Central memory CD8-positive, alpha-beta T cell (primary cell): ENCODE results near the gene BTBD9.

Experiments
- ATAC-seq: fragments of 150-1000 bp; cut with Tn5 transposase; replicated peaks from 2 replicates; pipeline ENCODE4 v1.10.0; 2022; ENCODE audit warnings: mild to moderate bottlenecking, moderate FRiP score, moderate number of reproducible peaks; ENCODE audit not compliant: poor library complexity, severe bottlenecking; ENCODE audit errors: extremely low read depth
- DNase-seq, 2 donors: peaks; one replicate each; pipeline ENCODE4 v3.0.0; 2021; ENCODE audit warnings: low spot score in 2 of 2
- H3K27ac Mint-ChIP-seq: one replicate; pipeline ENCODE4 v1.8.0; 2022; ENCODE audit warnings: low read depth, mild to moderate bottlenecking, moderate library complexity, mixed read lengths
- H3K27me3 Mint-ChIP-seq: one replicate; pipeline ENCODE4 v1.8.0; 2022; ENCODE audit warnings: mixed read lengths
- H3K36me3 Mint-ChIP-seq: one replicate; pipeline ENCODE4 v1.8.0; 2022; ENCODE audit warnings: mild to moderate bottlenecking, moderate library complexity, mixed read lengths; ENCODE audit not compliant: insufficient read depth
- H3K4me1 Mint-ChIP-seq: one replicate; pipeline ENCODE4 v1.8.0; 2022; ENCODE audit warnings: mixed read lengths
- H3K4me3 Mint-ChIP-seq: one replicate; pipeline ENCODE4 v1.8.0; 2022; ENCODE audit warnings: mild to moderate bottlenecking, moderate library complexity, mixed read lengths
- H3K9me3 Mint-ChIP-seq: one replicate; pipeline ENCODE4 v1.8.0; 2022; ENCODE audit warnings: mixed read lengths

BTBD9 gene

GRCh38 chr6:38245295-38245694 is 394.4 kb downstream of the BTBD9 start:
- Mint-ChIP-seq H3K27me3 (no peaks in the 10 kb centered on the region), H3K4me3 (no peak overlapping the region), H3K36me3 (peaks cover 10% of the 10 kb centered on the region), H3K27ac (no peak overlapping the region), H3K9me3 (no peaks in the 10 kb centered on the region), H3K4me1 (peaks cover 7% of the 10 kb centered on the region)
- no peak for DNase-seq
- ATAC-seq: no peak

GRCh38 chr6:38244869-38245268 is 394.9 kb downstream of the BTBD9 start:
- H3K36me3 Mint-ChIP-seq: peaks cover 8% of the 10 kb centered on the region

GRCh38 chr6:38241200-38241871 is 398.4 kb downstream of the BTBD9 start:
- H3K27me3 Mint-ChIP-seq: no peaks in the 10 kb centered on the region
- H3K4me1 Mint-ChIP-seq: peaks cover 7% of the 10 kb centered on the region
- no peaks in the 10 kb centered on the region for H3K9me3 Mint-ChIP-seq
- no peak overlapping the region for H3K4me3 Mint-ChIP-seq
- no peak for ATAC-seq
- H3K27ac Mint-ChIP-seq: no peak overlapping the region
- peaks cover 5% of the 10 kb centered on the region for H3K36me3 Mint-ChIP-seq
- DNase-seq: no peak

More at GRCh38 chr6:38244869-38245268, 394.9 kb downstream of the BTBD9 start:
- ATAC-seq: no peak
- Mint-ChIP-seq H3K27ac (no peak overlapping the region), H3K4me1 (peaks cover 7% of the 10 kb centered on the region), H3K4me3 (no peak overlapping the region), H3K27me3 (no peaks in the 10 kb centered on the region), H3K9me3 (no peaks in the 10 kb centered on the region)
- no peak for DNase-seq

GRCh38 chr6:38239719-38240451 is 399.8 kb downstream of the BTBD9 start:
- H3K4me3 Mint-ChIP-seq: no peak overlapping the region
- DNase-seq: no peak
- no peaks in the 10 kb centered on the region for H3K27me3 Mint-ChIP-seq
- H3K27ac Mint-ChIP-seq: no peak overlapping the region
- ATAC-seq: no peak
- H3K4me1 Mint-ChIP-seq: peaks cover 12% of the 10 kb centered on the region
- H3K36me3 Mint-ChIP-seq: no peaks in the 10 kb centered on the region
- no peaks in the 10 kb centered on the region for H3K9me3 Mint-ChIP-seq

GRCh38 chr6:38236631-38237030 is 403.1 kb downstream of the BTBD9 start:
- no peaks in the 10 kb centered on the region for H3K27me3 Mint-ChIP-seq
- no peaks in the 10 kb centered on the region for H3K36me3 Mint-ChIP-seq
- ATAC-seq (no peak), DNase-seq (no peak)
- no peak overlapping the region for H3K27ac Mint-ChIP-seq
- H3K4me1 Mint-ChIP-seq: peaks cover 7% of the 10 kb centered on the region
- no peak overlapping the region for H3K4me3 Mint-ChIP-seq
- H3K9me3 Mint-ChIP-seq: no peaks in the 10 kb centered on the region

- Mint-ChIP-seq H3K36me3 (no peaks in the 10 kb centered on the region), H3K4me3 (no peak overlapping the region), H3K27ac (no peak overlapping the region), H3K4me1 (peaks cover 12% of the 10 kb centered on the region), H3K9me3 (no peaks in the 10 kb centered on the region), H3K27me3 (no peaks in the 10 kb centered on the region)
- no peak for DNase-seq
- no peak for ATAC-seq
Observed at GRCh38 chr6:38234934-38235682, 404.6 kb downstream of the BTBD9 start.

GRCh38 chr6:38234141-38234540 is 405.6 kb downstream of the BTBD9 start:
- H3K27me3 Mint-ChIP-seq: no peaks in the 10 kb centered on the region
- H3K36me3 Mint-ChIP-seq: no peaks in the 10 kb centered on the region
- no peak for DNase-seq
- H3K9me3 Mint-ChIP-seq: no peaks in the 10 kb centered on the region
- H3K27ac Mint-ChIP-seq: no peak overlapping the region
- H3K4me1 Mint-ChIP-seq: peaks cover 12% of the 10 kb centered on the region
- no peak overlapping the region for H3K4me3 Mint-ChIP-seq
- ATAC-seq: no peak

GRCh38 chr6:38233161-38233791 is 406.5 kb downstream of the BTBD9 start:
- H3K36me3 Mint-ChIP-seq: peaks cover under 1% of the 10 kb centered on the region
- no peak overlapping the region for H3K4me3 Mint-ChIP-seq
- DNase-seq: no peak
- H3K9me3 Mint-ChIP-seq: no peaks in the 10 kb centered on the region
- peaks cover 12% of the 10 kb centered on the region for H3K4me1 Mint-ChIP-seq
- H3K27me3 Mint-ChIP-seq: no peaks in the 10 kb centered on the region
- H3K27ac Mint-ChIP-seq: no peak overlapping the region
- ATAC-seq: no peak

- H3K4me1 Mint-ChIP-seq: peaks cover 9% of the 10 kb centered on the region
- no peak overlapping the region for H3K27ac Mint-ChIP-seq
- H3K27me3 Mint-ChIP-seq: no peaks in the 10 kb centered on the region
- no peak overlapping the region for H3K4me3 Mint-ChIP-seq
- DNase-seq: no peak
- ATAC-seq: no peak
- H3K36me3 Mint-ChIP-seq: peaks cover 5% of the 10 kb centered on the region
- no peaks in the 10 kb centered on the region for H3K9me3 Mint-ChIP-seq
Observed at GRCh38 chr6:38225766-38226165, 414.0 kb downstream of the BTBD9 start.

- H3K27ac Mint-ChIP-seq: no peak overlapping the region
- H3K9me3 Mint-ChIP-seq: no peaks in the 10 kb centered on the region
- H3K4me1 Mint-ChIP-seq: peaks cover 11% of the 10 kb centered on the region
- H3K36me3 Mint-ChIP-seq: peaks cover 1% of the 10 kb centered on the region
- no peak overlapping the region for H3K4me3 Mint-ChIP-seq
- no peaks in the 10 kb centered on the region for H3K27me3 Mint-ChIP-seq
- no peak for DNase-seq
- ATAC-seq: no peak
Observed at GRCh38 chr6:38221251-38221650, 418.5 kb downstream of the BTBD9 start.

GRCh38 chr6:38220069-38220723 is 419.5 kb downstream of the BTBD9 start:
- Mint-ChIP-seq H3K4me3 (no peak overlapping the region), H3K4me1 (peaks cover 11% of the 10 kb centered on the region), H3K9me3 (no peaks in the 10 kb centered on the region), H3K36me3 (peaks cover 1% of the 10 kb centered on the region), H3K27me3 (no peaks in the 10 kb centered on the region), H3K27ac (no peak overlapping the region)
- ATAC-seq (no peak), DNase-seq (no peak)

- DNase-seq (no peak), ATAC-seq (no peak)
- Mint-ChIP-seq H3K27me3 (no peaks in the 10 kb centered on the region), H3K4me1 (peaks cover 11% of the 10 kb centered on the region), H3K27ac (no peak overlapping the region), H3K9me3 (no peaks in the 10 kb centered on the region), H3K36me3 (peaks cover 1% of the 10 kb centered on the region), H3K4me3 (no peak overlapping the region)
Observed at GRCh38 chr6:38218235-38218634, 421.5 kb downstream of the BTBD9 start.
